GM21723 (cell line): ENCODE data around the gene SHKBP1.
A peak's percentile ranks its signal among the peaks of the same experiment; 100 is the strongest.
"Not testable (repeated sequence)": the region's sequence is repeated elsewhere in the genome, so short reads cannot be mapped to it uniquely, and the experiment has no call there.

Experiments used
- ATAC-seq: cut with Tn5 transposase; IDR thresholded peaks from one replicate; pipeline ENCODE4 v1.9.1; 2021; ENCODE audit warnings: mild to moderate bottlenecking, moderate library complexity; ENCODE audit not compliant: unreplicated experiment

SHKBP1 gene, protein sequence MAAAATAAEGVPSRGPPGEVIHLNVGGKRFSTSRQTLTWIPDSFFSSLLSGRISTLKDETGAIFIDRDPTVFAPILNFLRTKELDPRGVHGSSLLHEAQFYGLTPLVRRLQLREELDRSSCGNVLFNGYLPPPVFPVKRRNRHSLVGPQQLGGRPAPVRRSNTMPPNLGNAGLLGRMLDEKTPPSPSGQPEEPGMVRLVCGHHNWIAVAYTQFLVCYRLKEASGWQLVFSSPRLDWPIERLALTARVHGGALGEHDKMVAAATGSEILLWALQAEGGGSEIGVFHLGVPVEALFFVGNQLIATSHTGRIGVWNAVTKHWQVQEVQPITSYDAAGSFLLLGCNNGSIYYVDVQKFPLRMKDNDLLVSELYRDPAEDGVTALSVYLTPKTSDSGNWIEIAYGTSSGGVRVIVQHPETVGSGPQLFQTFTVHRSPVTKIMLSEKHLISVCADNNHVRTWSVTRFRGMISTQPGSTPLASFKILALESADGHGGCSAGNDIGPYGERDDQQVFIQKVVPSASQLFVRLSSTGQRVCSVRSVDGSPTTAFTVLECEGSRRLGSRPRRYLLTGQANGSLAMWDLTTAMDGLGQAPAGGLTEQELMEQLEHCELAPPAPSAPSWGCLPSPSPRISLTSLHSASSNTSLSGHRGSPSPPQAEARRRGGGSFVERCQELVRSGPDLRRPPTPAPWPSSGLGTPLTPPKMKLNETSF

GRCh38 chr19:40576585-40577451, at the start of gene SHKBP1:
TSS of gene SHKBP1 (plus strand) at chr19:40576873. CDS start at chr19:40576900, 27 bp downstream.
- ATAC-seq = peak; percentile 93

DNA sequence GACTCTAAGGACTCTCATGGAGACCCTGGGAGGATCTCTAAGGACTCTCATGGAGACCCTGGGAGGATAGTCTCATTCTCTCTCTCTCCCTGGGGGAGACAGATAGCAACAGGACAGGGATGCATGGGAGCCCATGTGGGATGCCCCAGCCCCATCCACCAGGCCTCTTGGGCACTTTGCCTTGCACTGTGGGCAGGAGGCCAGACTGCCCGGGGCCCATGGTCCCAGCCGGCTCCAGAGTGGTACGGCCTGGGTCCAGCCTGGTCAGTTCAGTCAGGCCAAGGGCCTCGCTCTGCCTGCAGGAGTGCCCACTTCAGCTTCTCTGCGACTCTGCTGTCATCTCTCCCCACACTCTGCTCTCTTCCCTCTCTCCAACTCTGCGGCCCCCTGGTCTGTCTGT, 48.6 kb upstream of the SHKBP1 start:
- no peak for ATAC-seq

DNA sequence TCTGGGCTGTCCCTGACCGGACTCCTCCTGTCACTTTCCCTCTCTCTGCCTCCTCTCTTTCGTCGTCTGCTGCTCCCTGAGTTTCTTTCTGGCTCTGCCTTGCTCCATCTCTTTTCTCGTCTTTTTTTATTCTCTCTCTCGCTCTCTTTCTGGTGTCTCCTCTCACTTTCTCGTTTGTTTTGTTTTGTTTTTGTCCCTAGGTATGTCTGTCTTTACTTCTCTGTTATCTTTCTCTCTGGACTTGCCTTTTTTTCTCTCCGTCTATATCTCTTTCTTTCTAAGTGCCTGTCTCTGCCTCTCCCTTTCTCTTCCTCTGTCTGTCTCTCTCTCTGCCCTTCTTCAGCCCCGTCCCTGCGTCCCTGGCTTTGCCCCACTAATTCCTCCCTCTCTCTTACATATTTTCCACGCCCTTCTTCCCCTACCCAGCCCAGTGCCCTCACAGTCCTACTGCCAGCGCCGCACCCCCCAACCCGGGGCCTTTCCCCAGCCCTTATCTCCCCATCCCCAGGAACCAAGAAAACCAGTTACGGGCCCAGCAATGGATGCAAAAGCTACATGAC, 48.1 kb upstream of the SHKBP1 start:
- ATAC-seq = no peak

DNA sequence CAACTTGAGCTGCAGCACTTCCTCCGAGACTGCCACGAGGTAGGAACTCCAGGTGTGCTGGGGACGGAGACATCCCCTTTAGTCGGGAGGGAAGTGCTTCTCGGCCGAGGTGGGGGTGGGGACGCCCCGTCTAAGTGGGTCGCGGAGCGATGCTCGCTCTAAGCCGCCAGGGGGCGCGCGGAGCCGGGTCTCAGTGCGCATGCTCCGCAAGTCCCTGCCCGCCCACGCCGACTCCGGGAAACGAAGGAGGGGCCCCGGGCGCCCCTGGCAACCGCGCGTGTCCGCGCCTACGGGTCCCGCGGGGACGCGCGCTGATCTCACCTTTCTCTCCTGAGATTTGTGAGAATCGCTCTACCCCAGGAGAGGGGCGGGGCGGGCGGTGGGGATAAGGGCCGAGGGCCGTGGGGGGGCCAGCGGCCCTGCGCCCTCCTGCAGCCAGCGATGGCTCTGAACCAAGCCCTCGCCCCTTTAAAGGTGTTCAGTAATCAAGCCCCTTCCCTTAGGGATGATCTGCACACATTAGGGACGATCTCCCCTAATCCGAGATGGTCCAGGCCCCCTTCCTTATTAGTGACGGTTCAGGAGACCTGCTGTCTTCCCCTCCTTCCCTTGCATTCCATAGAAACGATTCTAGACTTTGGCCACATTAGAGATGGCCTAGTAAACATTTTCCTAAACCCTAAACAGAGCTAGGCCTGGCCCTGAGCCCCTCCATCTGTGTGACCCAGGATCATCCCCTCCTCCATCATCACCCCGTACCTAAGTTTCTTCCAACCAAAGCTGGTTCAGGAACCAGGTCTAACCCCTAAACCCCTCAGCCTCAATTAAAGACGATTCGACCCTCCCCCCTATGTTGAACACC, 47.3 kb upstream of the SHKBP1 start:
- ATAC-seq = peak; percentile 64

GRCh38 chr19:40530091-40530901, 46.4 kb upstream of the SHKBP1 start:
- ATAC-seq = no peak

- no peak for ATAC-seq
Measured at GRCh38 chr19:40533508-40533907, 43.2 kb upstream of the SHKBP1 start.

DNA sequence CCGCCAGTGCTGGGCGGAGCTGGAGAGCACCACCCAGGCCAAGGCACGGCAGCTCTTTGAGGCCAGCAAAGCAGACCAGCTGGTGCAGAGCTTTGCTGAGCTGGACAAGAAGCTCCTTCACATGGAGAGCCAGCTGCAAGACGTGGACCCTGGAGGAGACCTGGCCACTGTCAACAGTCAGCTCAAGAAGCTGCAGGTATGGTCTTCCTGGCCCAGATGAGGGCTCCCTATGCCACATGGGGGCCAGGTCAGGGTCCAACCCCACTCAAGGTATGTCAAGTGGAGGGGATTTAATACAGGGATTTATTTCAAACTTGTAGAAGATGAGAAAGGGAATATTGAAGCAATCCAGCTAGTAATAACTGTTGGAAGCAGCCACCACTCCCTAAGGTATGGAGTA, 42.5 kb upstream of the SHKBP1 start:
- no peak for ATAC-seq

GRCh38 chr19:40539070-40539469, 37.6 kb upstream of the SHKBP1 start:
- ATAC-seq = no peak

DNA sequence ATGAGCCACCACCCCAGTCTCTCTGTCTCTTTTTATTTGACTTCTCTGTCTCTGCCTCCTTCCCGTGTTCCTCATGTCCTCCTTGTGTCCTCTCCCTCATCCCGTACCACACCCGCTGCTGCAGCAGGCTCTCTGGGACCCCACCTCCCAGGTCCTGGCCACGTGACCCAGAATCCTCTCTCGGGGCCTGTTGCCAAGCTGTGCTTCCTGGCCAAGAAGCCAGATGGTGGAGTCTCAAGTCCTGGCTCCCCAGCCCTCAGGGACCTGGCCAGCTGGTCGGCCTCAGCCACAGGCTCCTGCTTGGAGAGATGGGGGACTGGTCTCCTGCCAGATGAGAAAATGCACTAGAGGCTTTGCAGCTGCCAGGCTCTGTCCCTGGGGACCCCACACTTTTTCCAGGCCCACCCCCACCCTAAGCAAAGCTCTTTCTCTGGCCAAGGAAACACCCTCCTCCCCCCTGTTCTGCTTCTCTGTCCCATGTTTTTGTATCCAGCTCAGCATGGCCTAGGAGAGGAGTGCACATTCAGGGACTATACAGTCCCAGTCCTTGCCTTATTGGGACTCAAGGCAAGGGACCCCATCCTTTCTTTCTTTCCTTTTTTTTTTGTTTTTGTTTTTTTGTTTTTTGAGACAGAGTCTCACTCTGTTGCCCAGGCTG, 34.3 kb upstream of the SHKBP1 start:
- ATAC-seq = no peak

GRCh38 chr19:40543029-40543597, 33.6 kb upstream of the SHKBP1 start:
- no peak for ATAC-seq

GRCh38 chr19:40546153-40546841, 30.4 kb upstream of the SHKBP1 start:
- ATAC-seq = not testable (repeated sequence)

- ATAC-seq = not testable (repeated sequence)
Measured at GRCh38 chr19:40547190-40547589, 29.5 kb upstream of the SHKBP1 start.

GRCh38 chr19:40547836-40548235, 28.8 kb upstream of the SHKBP1 start:
- ATAC-seq = no peak

DNA sequence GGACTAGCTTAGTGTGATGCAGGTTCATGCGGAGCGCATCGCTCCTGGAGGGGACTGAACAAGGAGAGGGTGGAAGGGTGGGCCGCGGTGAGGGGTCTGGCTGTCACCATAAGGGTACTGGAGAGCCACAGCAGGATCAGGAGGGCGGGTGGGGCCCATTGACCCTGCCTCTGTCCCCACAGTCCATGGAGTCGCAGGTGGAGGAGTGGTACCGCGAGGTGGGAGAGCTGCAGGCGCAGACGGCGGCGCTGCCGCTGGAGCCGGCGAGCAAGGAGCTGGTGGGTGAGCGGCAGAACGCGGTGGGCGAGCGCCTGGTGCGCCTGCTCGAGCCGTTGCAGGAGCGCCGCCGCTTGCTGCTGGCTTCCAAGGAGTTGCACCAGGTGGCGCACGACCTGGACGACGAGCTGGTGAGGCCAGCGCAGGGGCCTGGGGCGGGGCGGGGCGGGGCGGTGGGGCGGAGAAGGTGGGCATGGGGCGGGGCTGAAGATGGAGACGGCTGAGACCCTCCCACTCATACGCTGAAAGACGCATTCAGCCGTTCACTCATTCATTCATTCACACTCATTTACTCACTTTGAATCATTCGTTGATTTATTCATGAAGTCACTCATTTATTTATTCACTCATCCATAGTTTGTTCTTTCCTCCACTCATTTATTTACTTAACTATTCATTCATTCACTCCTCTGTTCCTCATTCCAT, 27.5 kb upstream of the SHKBP1 start:
- ATAC-seq = no peak

DNA sequence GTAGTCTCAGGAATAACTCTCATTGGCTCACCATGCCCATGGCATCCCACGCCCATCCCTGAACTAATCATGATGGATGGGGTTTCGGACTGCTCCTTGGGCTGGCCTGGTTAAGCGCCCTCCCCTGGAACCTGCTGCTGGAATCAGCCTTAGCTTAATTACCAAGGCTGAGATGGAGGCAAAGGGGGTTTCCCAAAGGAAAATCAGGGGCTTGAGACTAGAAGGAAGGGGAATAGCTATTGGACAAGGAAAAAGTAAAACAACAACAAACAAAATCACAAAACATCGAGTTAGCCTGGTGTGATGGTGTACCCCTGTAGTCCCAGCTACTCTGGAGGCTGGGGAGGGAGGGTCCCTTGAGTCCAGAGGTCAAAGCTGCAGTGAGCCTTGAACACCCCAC, 25.7 kb upstream of the SHKBP1 start:
- ATAC-seq = no peak

DNA sequence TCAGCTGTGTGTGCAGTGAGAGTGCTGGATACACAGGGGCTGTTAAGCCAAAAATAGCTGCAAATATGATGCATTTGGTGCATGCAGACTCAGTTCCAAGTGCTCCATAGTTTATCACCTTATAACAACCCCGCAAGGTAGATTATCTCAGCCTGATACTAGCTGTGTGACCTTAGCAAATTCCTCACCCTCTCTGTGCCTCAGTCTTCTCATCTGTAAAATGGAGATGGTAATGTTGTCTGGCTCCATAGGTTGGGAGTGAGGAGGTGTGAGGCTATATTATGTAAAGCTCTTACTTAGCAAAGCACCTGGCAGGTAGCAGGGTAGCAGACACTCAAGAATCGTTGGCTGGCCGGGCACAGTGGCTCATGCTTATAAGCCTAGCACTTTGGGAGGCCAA, 23.8 kb upstream of the SHKBP1 start:
- ATAC-seq = no peak
